GM23248 (cell line): ENCODE measurements around the gene CMTM6.

Experiments
- EZH2 ChIP-seq: fragments of 200-600 bp; sonication (generic); IDR thresholded peaks from 2 replicates; pipeline ENCODE4 v1.6.1; 2018; ENCODE audit warnings: antibody characterized with exemption, mild to moderate bottlenecking; ENCODE audit not compliant: insufficient read depth, poor library complexity, severe bottlenecking
- EZH2phosphoT487 ChIP-seq: fragments of 200-600 bp; sonication (generic); IDR thresholded peaks from 2 replicates; pipeline ENCODE4 v1.6.1; 2018; ENCODE audit warnings: antibody characterized with exemption, moderate library complexity, mild to moderate bottlenecking, low read depth; ENCODE audit not compliant: insufficient read depth

GRCh38 chr3:32542807-32543206, 40.2 kb upstream of the CMTM6 start:
- no peak for TF ChIP-seq EZH2phosphoT487
- TF ChIP-seq EZH2 = no peak
